CD1c-positive myeloid dendritic cell (primary cell): Measurements from ENCODE around the gene GSTT4.
"Not testable (repeated sequence)": the region's sequence is repeated elsewhere in the genome, so short reads cannot be mapped to it uniquely, and the experiment has no call there.

Experiments
- DNase-seq: peaks from one replicate; pipeline ENCODE4 v3.0.0-alpha.2; 2016; ENCODE audit errors: extremely low spot score

The GSTT4 gene

DNA sequence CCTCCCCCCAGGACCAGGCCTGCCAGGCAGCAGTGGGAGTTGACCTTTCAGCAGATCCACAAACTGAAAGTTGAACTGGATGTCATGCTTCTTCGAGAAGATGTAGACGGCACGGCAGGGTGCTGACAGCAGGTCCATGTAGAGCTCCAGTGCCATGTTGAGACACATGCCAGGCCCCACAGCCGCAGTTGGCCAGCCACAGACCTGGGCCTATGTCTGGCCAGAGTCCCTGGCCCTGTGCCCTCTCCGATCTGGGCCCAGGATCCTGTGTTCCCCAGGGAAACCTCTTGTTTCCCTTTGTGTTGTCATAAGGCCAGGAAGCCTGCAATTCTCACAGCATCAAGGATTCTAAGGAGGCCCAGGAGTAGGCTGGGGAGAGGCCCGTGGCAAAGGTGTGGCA is at the start of gene GSTT4:
TSS of gene GSTT4 (minus strand) at position 253 of the 400 bp plus-strand sequence. CDS start at position 156, 97 bp downstream.
- DNase-seq, result peak; percentile 32

GRCh38 chr22:24054356-24054755 is 49.1 kb upstream of the GSTT4 start:
- no peak for DNase-seq

DNA sequence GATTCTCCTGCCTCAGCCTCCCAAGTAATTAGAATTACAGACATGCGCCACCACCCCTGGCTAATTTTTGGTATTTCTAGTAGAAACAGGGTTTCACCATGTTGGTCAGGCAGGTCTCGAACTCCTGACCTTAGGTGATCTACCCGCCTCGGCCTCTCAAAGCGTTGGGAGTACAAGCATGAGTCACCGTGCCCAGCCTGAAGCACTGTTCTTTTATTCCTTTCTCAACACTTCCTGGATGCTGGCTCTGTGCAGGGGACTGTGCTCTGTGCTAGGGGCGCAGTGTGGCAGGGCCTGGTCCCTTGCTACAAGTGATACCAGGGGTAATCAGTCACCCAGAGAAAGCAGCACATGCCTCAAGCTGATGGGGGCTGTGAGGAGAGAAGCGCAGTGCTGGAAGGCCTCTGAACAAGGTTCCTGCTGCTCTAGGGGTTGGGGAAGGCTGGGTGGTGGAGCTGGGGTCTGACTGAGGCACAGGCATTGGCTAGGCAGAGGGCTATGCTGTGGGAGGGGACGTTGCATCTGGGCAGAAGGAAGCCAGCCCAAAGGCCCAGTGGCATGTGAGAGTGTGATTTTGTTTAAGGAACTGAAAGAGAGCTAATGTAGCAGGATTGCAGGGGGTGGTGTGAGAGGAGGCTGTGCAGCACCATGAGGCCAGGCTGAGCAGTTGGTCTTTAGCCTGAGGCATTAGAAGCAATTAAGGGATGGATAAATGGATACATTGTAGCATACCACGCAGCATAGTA is 48.4 kb upstream of the GSTT4 start:
- peak; percentile 67 for DNase-seq

GRCh38 chr22:24051568-24051967 is 46.3 kb upstream of the GSTT4 start:
- no peak for DNase-seq

GRCh38 chr22:24051028-24051427 is 45.8 kb upstream of the GSTT4 start:
- DNase-seq, result no peak

- no peak for DNase-seq
Observed at GRCh38 chr22:24049978-24050377, 44.7 kb upstream of the GSTT4 start.

- no peak for DNase-seq
Observed at GRCh38 chr22:24049211-24049610, 44.0 kb upstream of the GSTT4 start.

- DNase-seq, result no peak
Observed at GRCh38 chr22:24046024-24046423, 40.8 kb upstream of the GSTT4 start.

- DNase-seq, result peak; percentile 77
Observed at GRCh38 chr22:24043958-24044357, 38.7 kb upstream of the GSTT4 start.

- not testable (repeated sequence) for DNase-seq
Observed at GRCh38 chr22:24043465-24043864, 38.2 kb upstream of the GSTT4 start.

- DNase-seq, result no peak
Observed at GRCh38 chr22:24040946-24041345, 35.7 kb upstream of the GSTT4 start.

DNA sequence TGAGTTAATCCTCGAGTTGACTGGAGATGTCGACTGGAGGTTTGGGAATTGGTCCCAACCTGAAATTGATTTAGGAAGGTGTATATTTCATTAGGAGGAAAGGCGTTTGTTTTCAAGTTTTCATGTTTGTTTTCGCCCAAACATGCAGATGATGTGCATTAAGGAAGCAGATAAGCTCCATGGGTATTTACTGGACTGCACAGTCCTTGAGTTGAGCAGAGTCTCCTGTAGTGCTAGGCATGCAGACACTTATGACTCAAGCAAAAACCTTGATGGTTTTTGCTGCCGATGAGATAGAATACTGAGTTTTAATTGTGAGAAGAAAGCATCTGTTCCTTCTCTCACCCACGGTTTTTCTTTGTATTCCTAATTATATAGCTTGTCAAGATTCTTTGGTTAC is 33.8 kb upstream of the GSTT4 start:
- no peak for DNase-seq

DNA sequence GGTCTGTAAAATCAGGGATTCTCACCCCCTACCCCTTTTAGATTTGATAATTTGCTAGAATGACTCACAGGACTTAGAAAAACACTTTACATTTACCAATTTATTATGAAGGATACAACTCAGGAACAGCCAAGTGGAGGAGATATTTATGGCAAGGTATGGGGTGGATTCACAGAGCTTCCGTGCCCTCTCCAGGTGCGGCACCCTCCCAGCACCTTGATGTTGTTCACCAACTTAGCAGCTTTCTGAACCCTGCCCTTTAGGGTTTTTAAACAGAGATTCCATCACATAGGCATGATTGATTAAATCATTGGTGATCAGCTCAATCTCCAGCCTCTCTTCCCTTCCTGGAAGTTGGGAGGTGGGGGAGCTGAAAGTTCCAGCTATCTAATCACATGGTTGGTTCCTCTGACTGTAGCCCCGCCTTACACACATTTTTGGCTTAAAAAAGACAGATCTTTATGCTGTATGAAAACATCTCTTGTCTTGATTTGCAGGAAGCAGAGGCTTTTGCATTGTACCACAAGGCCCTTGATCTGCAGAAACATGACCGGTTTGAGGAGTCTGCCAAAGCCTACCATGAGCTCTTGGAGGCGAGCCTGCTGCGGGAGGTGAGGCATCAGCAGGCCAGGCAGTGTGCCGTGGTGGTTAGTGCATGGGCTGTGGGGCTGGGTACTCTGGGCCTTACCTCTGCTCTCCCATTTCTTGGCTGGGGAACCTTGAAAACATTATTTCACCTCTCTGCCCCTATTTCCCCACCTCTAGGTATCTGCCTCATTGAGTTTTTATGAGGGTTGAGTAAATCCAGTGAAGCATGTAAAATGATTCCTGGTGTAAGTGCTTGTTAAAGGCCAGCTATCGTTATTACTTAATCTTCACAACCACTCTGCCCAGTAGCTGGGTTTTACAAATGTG is 32.9 kb upstream of the GSTT4 start:
- DNase-seq, result no peak

DNA sequence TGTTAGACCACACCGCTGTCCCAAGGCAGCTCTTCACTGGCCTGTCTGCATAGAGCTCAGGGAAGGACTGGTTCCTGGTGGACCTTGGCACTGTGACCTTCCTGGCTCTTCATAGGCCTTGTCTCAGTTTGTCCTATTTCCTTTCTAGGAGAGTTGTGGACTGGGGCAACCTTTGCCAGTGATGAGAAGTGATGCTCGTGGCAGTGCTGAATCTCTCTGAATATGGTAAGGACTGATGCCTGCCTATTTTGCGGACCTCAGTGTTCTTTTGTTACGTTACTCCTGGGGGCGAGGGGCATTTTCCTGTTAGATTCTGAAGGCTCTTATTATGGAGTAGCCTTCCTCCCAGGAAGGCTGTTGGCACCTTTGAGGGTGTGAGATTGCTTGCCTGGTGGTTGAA is 30.0 kb upstream of the GSTT4 start:
- DNase-seq, result no peak

GRCh38 chr22:24033731-24034130 is 28.5 kb upstream of the GSTT4 start:
- DNase-seq, result no peak

DNA sequence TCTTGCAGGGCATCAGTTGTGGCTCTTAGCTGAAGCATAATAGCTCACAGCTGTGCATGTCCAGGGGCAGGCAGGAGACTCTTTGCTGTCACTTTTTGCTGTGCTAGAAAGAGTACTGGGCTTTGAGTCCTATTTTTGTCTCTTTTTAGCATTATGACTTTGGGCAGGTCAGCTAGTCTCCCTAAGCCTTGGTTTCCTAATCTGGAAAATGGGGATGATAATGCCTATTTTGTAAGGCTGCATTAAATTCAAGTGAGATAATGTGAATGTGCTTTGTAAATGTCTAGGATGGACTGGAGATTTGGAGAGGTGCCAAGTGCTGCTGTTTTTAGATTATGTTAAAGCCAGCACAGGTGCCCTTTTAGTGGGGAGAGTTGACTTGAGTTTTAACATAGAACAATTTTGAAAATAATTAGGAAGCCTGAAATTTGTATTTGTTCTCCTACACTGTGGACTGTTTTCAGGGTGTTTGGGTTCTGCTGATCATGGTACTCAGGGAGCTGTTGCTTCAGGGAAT is 25.0 kb upstream of the GSTT4 start:
- no peak for DNase-seq

GRCh38 chr22:24029304-24029703 is 24.1 kb upstream of the GSTT4 start:
- DNase-seq, result no peak

DNA sequence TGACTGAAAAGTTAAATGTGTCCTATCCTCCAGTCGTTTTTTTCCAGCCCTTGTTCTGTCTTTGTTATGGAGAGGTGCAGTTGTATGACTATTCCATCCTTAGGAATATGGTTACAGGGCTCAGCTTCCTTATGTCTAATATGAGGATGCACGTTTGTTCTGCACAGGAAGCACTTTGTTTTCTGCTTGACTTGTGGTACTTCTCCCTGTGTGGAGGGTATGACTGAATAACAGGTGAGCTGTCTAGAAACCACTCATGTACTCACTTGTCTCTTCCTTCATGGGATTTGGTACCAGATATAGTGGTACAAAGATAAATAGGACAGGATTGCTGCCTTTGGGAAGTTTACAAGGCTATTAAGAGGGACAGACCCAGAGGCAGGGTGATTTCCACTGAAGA is 23.3 kb upstream of the GSTT4 start:
- DNase-seq, result no peak

DNA sequence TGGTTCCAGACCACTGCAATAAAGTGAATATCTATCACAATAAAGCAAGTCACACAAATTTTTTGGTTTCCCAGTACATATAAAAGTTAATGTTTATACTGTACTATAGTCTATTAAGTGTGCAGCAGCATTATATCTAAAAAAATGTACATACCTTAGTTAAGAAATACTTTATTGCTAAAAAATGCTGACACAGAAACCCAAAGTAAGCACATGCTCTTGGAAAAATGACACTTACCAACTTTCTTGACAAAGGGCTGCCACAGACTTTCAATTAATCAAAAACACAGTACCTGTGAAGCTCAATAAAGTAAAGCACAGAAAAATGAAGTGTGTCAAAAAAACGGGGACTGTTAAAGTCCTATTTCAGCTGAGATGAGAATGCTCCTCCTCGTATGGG is 22.7 kb upstream of the GSTT4 start:
- DNase-seq, result no peak

GRCh38 chr22:24027389-24027975 is 22.2 kb upstream of the GSTT4 start:
- no peak for DNase-seq

DNA sequence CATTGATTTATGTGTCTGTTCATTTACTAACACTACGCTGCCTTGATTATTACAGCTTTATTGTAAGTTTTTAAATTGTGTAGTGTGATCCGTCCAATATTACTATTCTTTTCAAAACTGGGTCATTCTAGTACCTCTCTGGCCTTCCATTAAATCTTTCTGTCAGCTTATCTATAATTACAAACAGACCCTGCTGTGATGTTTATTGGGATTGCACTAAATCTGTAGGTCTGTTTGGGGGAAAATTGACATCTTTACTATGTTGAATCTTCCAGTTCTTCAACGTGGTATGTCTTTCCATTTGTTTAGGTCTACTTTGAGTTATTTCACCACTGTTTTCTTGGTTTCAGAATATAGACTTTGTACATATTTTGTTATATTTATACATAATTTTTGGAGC is 21.5 kb upstream of the GSTT4 start:
- DNase-seq, result no peak

DNA sequence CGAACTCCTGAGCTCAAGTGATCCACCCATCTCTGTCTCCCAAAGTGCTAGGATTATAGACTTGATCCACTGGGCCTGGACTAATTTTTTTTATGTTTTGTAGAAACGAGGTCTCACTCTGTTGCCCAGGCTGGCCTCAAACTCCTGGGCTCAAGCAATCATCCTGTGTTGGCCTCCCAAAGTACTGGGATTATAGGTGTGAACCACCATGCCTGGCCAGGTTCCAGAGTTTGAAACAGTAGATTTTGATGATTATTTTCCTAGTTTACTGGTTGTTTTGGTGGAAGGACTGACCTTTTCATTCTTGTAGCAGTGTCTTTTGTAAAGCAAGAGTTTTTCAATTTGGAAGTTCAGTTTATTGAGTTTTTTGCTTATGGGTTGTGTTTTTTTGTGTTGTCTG is 20.8 kb upstream of the GSTT4 start:
- DNase-seq, result no peak
